ENCODE measurements around the gene IFFO2.

IFFO2 gene

DNA sequence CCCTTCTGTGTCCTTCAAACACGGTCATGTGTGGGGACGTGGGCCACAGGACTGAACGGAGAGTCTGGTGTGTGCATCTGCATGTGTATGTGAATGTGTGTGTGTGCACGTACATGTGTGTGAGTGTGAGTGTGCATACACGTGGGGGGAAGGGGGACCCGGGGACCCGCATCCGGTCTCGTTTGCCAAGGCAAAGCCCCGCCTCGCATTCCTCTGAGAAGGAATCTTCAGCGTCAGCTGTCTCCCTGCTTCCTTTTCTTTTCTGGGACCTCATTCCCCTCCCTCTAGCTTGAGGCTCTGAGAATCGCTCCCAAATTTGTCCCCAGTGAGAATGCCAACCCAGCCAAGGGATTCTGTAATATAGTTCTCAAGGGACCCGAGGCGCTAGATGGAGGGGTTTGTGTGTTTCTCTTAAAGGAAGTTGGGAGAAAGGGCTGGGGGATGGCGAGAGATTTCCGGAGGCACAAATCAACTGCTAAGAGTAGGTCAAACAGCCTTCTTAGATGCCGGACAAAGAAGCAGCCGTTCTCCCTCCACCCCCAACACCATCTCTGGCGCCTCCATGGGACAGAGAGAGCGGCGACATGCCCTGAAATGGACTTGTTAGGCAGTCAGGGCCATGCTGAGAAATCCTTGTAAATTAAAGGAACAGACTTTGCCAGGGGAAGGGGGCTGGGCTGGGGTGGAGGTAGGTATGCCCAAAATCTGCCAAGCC is 6.6 kb downstream of the IFFO2 start:
- no peak for DNase-seq

DNA sequence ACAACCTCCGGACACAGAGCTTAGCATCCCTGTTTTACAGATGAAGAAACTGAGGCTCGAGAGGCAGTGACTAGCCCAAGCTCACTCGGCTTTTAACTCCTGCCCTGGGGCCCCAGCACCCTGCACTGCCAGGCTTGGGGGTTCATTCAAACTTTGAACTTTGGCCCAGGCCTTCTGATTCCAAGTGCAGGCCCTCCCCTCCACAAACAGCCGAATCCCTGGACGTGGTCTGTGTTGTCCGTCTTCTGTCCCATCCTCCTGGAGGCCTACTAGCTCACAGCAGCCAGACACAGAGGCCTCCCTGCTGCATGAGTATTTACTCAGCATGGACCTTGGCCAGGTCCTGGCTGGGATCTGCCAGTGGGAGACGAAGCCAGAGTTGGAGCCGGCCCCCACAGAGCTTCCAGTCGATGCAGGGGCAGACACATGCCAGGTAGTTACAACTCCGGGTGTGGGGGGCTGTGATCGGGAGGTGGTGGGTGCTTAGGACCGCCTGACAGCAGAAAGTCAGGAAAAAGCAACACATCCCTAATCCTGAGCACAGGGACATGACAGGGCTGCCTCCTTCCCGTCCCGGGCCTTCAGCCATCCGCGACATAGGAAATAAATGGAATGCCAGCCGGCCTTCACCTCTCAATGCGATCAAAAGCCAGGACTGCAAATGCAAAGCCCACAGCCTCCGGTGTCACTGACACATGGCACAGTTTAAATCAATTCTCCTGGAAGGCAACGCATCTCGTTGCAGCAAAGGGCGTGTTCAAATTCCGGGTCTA is 7.4 kb downstream of the IFFO2 start:
- no peak for DNase-seq

DNA sequence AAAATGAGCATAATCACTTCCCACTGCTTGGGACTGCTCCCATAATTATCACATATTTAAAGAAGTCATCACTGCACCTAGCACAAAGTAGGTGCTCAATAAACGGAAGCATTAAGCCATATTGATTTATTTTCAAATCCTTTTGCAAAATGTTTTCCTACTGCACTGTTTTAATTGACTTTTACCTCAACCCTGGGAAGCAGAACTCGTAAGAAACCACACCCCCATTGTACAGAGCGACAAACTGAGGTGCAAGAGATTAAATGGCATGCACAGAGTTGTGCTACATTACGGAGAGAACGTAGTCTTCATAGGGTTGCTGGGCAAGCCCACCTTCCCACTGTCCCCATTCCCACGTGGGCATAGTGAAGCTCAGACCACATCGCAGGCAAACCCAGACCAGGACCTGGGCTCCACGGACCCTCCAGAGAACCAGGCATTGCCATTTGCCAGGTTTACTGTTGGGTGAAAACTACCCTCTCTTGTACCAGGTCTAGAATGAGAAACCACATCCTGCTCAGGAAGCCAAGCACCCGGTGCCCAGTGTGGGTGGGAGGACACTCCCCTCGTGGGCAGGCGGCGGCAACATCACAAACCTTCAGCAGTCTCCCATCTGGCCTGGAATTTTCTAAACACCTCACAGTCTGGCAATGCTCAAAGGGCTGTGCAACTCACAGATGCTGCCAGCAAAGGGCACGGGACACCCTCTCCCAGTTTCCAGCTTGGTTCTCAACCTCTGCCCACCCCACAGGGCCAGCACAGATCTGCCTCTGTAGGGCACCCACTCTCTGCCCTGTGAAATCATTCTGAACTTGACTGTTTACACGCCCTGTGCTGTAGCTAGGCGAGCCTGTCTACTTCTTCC is 8.2 kb downstream of the IFFO2 start:
- no peak for DNase-seq

DNA sequence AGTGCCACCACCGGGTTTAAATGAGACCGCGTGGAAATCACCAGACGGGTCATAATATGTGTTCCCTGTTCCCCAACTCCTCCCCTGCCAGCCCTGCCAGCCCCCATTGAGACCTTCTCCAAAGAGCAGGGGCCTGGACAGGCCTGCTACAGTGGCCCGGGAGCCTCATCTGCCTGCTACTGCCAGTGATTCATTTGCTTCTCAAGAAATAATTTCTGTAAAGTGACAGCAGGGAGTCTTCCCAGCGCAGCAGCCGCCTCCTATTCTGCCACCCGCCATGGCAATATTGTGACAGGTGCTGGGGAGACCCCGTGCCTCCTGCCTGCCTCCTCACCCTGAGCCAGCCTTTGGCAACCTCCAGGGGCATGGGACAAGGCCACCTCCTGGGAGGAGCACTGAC is 8.9 kb downstream of the IFFO2 start:
- no peak for DNase-seq

DNA sequence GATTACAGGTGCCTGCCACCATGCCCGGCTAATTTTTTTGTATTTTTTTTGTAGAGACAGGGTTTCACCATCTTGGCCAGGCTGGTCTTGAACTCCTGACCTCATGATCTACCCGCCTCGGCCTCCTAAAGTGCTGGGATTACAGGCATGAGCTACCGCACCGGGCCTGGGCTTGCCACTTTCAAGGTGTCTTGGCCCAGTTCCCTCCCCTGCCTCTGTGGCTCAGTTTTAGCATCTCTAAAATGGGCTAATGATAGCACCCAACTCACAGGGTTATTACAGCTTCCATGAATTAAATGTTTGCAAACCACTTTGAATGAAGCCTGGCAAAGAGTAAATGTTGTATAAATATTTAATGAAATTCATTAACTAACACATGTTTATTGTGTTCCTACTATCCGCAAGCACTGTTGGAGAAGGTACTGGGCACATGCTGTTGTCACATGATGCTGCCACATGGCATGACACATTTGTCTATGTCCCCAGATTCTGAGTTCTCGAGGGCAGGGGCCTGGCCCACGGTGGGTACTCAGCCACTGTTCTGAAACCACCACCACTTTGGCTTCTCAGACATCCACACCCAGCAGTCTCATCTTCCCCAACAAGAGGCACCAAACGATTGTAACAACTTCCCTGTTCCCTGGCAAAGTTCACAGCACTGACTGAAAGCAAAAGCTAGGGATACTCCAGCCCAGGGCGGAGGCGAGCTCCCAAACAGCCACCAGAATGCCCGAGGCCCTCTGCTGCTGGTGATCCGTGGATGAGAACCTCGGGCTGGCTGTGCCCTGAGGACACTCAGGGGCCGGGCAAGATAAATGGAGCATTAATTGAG is 9.7 kb downstream of the IFFO2 start:
- DNase-seq: no peak

DNA sequence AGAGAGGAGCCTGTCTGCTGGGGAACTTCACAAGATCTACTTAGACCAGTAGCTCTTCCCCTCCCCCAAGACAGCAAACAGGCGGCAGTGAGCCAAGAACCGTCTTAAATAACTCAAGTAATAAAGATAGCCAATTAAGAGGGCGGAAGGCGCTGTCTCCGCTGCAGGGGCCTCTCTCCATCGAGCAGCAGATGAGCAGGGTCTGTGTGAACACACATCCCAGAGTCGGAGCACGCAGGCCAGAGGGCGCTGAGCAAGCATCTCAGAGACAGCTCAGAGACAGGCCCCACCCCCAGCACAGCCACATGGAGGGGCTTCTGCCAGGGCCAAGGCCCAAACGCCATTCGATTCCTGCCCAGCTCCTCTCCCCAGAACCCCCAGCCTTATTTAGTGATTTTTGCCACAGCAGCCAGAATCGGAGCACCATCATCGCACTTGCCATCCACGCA is 11.1 kb downstream of the IFFO2 start:
- no peak for DNase-seq

DNA sequence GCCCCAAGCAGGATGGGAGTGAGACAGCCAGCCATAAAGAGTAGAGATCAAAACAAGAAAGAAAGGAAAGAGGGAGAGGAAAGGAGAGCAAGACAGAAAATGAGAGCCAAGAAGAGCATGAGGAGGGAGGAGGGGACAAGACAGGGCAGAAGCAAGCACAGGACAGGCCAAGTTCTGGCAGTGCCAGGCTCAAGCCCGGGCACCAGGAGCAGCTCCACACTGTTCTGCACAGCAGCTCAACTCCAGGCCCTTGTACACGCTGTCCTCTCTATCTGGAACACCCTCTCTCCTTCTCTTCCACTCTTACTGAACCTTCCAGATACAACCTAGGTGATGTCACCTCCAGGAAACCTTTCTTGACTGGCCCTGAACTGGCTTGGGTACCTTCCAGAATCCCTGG is 11.7 kb downstream of the IFFO2 start:
- DNase-seq: no peak

DNA sequence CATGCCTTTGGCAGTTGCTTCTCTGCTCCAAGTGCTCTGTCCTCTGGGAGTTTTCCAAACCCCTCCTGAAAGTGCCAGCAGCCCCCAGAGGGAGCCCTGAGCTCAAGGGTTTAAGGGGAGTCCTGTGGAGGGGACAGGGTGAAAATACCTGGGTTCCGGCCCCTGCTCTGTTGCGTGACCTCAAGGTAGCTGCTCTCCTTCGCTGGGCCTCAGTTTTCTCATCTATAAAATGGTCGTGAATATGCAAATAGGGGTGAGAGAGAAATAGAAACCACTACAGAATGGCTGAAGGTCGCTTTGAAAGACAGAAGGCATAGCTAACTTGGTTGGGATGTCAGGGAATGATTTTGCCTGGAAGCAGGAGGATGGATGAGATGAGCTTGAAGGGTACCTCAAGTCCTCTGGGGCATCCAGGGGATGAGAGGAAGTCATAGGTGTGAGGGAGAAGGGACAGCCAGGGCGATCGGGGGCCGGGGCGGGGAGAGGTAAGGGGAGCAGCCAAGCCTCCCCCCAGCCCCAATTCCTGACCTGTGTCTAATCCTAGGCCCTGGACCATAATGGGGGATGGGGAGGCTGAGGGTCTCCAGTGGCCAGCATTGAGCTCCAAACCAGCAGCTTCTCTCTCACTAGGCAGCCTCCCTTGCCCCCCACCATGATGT is 12.4 kb downstream of the IFFO2 start:
- no peak for DNase-seq

DNA sequence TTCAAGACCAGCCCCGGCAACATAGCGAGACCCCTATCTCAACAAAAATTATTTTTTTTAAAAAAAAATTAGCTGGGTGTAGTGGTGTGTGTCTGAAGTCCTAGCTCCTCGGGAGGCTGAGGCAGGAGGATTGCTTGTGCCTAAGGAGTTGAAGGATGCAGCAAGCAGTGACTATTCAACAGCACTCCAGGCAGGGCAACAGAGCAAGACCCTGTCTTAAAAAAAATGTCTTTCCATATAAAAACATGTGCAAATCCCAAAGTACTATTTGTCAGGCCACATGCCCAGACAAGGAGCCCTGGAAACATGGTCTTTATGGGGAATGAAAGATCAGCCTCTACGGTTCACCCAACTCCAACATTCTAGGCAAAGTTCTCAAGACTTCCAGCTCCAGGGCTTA is 13.3 kb downstream of the IFFO2 start:
- no peak for DNase-seq

DNA sequence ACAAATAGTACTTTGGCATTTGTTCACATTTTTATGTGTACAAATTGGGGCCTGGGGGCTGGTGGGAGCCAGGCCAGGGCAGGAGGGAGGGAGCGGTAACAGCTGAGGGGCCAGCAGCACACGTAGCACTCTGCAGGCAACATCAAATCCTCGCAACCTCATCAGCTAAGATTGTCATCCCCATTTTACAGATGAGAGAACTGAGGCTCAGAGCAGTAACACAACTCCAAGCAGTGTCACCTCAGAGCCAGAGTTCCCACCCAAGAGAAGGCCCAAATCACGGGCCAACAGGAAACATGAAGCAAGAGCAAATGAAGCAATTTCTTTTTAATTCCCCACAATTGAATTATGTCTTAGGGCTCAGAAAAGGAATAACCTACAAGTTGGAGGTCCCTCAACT is 14.1 kb downstream of the IFFO2 start:
- no peak for DNase-seq

DNA sequence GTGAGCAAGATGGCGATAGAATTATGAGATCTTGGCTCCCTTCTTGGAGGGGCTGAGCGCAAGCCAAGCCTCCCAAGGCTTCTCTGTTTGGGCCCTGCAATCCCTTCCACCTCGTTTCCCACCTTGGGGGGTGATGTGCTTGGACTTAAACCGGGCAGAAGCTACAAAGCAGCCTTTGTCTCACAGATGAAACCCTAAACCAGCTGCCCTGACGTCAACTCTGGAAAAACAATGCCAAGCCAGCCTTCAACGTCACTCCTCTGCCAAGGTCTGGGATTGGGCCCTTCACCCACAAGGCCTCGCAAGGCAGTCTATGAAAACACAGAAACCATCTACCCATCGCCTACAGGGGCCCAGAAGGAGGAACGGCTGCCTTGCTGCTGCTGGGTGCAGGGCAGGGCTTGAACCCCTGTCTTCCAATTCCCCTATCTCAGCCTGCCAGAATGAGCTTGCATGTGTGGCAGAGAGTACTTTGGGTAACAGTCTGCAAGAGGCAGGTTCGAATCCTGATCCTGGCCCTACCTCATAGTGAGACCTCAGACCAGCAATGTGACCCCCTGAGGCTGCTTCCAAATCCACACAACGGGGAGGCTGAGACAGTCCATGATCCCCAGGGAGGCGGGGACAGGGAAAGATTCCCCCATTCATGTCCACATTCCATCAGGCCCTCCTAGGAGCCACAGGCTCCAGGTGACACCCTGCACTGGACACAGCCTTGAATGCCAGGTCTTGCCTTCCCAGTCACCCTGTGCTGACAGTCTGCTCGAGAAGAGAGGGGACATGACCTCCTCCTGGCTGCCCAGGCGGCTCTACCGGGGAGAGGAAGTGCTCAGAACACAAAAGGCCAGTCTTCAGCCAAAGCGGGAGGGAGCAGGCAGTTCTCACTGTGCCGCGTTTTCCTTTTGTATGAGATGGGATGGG is 15.0 kb downstream of the IFFO2 start:
- peak in 1 of 2 experiments; percentile 42 for DNase-seq

DNA sequence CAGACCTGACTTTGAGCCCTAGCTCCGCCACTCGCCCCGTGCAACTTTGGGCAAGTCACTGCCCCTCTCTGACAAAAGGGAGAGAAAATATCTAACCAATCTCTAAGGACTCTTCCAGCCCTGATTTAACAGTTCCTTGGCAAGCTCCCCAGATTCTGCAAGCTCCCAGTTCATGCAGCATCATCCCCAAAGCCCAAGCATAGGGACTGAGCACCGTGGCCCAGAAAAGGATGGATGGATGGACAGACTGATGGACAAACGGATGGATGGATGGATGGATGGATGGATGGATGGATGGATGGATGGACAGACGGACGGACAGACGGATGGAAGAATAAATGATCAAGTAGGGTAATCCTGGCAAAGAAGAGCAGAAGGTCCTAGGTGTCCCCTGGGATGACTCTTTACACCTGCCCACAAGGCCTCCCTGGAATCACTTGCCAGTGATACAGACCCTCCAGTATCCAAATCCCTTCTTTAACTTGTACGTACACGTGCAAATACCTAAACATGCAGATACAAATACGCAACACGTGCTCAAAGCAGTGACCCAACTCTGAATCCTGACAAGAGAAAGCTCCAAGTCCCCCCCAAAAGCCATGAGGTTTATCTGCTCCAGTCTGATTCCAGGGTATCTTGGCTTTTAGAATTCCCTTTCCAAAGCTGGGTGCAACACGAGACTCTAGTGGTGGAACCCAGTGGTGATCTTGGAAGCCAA is 16.0 kb downstream of the IFFO2 start:
- DNase-seq: no peak

DNA sequence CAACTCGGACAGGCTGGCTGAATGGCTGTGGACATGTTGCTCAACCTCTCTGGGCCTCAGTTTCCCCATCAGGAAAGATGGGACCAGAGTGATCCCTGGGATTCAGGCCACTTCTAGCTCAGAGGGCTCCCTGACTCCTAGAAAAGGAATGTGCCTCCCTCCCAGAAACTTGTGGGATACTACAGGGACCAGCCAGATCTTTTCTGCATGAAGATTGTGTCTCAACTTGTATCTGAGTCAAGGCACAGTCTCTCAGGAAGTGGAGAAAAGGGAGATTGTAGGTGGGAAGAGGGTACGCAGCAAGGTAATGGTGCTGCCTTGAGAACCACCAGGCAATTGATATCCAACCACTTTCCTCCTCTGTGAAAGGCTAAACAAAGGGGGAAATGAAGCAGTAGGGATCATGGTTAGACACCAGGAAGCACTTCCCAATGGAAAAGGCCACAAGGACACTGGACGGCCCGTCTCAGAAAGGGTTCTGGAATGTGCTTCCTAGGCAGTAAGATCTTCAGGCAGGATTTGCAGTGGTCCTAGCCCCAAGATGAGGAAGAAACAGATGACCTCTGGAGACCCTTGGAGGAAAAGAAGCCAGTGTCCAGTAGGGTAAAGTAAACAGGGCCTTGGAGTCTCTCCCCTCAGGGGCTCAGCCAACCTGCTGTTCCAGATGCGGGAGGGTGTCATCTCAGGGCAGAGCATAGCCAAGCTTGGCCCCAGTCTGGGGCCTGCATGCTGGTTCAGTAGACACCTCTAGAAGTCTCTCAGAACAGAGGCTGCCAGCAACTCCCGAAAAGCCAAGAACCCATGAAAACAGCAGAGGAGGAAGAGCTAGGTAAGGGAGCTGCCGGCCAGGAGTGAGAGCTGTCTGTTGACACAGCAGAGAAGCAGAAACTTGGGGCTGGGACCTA is 16.8 kb downstream of the IFFO2 start:
- DNase-seq: no peak

DNA sequence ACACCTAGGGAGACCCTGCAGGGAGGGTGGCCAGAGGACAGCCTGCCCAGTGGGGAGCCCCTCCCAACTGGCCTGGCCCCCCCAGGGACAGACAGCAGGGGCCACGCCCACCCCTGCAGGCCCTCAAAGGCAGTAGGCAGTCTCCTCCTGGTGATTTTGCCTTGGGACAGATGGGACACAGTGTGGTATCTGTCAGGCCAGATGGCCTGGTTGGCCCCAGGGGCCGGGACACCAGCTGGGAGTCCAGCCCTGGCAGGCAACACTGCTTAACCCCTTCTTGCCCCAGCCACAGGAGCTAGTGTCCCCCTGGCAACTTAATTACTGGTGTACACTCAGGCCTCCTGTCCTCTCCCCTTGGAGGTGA is 17.8 kb downstream of the IFFO2 start:
- DNase-seq: peak in 1 of 2 experiments; percentile 24

DNA sequence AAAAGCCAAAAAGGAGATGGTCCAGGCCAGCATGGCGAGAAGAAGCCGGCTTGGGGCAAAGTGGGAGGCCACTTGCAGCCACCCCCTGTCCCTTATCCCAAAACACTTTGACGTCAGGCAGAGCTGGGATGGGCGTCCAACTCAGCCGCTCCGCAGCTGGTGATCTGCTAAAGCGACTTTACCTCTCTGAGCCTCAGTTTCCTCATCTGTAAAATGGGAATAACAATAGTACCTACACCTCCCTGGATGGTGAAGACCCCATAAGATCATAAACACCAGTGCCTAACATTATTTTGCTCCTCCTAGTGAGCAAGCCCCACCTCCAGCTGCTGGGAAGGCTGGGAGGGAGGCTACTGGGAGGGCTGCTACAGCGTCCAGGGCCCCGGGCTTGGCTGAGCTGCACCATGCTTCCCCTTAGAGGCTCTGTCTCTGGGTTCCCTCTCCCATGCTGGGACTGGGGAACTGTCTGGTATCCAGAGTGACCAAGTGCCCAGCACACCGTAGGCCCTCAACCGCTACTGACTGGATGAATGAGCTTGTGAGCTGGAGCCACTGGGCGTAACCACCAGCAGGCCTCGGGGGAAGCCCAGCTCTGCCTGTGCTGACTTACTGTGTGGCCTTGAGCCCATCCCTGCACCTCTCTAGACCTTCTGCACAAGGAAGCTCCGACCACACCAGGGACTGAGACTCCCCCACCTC is 18.3 kb downstream of the IFFO2 start:
- DNase-seq: no peak

DNA sequence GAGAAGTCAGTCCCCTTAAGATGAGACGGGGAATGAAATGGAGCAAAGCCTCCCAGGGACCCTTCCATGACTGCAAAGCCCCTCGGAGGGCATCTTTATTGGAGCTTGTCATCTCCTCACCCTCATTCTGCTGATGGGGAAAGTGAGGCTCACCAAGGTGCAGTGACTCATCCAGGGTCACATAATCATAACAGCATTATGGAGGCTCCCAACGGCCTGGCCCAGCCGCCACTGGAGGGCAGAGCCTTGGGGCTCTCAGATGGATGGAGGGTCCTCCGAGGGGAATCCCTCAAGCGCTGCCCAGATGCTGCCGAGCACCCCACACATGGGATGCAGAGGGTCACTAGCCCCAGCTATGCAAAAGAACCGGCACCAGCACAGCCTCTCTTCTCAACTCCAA is 18.9 kb downstream of the IFFO2 start:
- no peak for DNase-seq

DNA sequence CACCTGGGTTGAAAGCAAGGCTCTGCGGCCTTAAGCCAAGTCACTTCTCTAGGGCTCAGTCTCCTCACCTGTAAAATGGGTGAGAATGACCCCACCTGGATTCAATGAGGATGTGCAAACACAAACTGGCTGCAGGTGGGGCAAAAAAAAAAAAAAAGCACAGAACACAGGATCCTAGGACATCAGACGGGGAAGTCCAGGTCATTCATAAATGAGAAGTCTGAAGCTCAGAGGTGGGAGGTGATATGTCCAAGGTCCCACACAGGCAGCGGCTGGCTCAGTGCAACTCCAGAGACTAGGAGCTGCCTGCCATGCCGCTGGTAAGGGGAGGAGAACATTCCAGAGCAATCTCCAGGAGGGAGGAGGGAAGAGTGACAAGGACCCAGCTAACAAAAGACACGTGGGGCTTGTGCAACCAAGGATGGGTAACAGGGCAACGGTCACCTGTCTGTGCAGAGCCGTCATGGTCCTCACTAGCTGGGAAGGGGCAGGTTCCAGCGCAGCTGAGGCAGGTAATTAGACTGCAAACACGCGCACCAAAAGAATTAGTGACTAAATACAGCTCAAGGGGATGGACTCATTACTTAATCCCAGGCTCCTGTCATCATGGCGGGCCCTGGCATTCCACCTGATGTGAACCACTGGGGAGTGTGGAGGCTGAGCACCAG is 19.5 kb downstream of the IFFO2 start:
- no peak for DNase-seq

DNA sequence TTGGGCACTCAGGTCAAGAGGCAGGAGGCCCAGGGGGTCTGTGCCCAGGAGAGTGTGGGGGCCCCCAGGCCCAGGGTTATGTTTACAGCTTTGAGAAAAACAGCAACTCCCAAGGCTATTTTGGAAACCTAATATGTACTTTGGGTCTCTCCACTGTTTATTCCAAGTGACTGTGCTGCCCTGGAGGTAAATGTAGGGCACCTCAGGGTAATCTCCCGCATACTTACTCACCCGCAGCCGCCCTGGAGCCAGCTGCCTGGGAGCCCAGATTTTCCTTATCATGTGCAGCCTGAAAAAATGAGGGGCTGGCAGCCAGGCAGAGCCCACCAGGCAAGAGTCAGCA is 20.0 kb downstream of the IFFO2 start:
- DNase-seq: no peak

All from NCI-H446 (cell line).